Measurements from ENCODE around the gene PRDM16. TPM values are rescaled to one million over a fixed set of nuclear protein-coding genes. Genes with fewer than 3 reads are reported as not detected.

The PRDM16 gene
- total RNA-seq, 1 experiment from 2014 or later = 0.04 TPM

DNA sequence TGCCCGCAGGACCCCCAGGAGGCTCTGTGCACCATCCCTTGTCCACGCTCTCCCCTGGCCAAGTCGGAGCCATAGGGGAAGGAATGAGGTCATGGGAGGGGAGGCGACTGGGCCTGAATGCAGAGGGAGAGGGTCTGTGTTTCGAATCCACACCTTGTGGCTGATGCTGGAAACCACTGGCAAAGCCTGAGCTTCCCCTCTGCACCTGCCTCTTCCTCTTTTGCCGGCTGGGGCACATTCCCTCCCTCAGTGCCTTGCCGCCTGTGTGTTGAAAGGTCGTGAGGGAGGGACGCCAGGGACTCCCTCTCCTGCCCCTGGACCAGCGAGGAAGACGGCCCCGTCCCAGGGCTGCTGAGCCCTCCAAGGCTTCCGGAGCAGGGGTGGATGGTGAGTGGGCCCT is 27.3 kb downstream of the PRDM16 start:
- CTCF ChIA-PET = no interaction called here
- Histone ChIP-seq H3K36me3 (ENCODE audit: low read depth, low read length) (no peaks in the 10 kb centered on the region), H4K20me1 (ENCODE audit: low read length) (no peaks in the 10 kb centered on the region), H3K27ac (ENCODE audit: low read length) (no peak overlapping the region), H3K4me2 (ENCODE audit: low read length) (no peak overlapping the region), H2AFZ (ENCODE audit: low read length) (no peak overlapping the region), H3K4me1 (ENCODE audit: insufficient read depth, low read length) (no peaks in the 10 kb centered on the region), H3K27me3 (ENCODE audit: low read length) (peaks cover 100% of the 10 kb centered on the region), H3K79me2 (ENCODE audit: low read length) (no peaks in the 10 kb centered on the region), H3F3A (ENCODE audit: low read length, unreplicated experiment) (no peaks in the 10 kb centered on the region), H3K9me3 (ENCODE audit: low read length) (no peaks in the 10 kb centered on the region), H3K4me3 (ENCODE audit: low read length) (no peak overlapping the region), H3K9ac (ENCODE audit: low read length) (no peak overlapping the region), H3K9me2 (replicated peaks; ENCODE audit: low read length) (no peaks in the 10 kb centered on the region)
- BruUV-seq (replicated peaks) = no TSS peak
- TF ChIP-seq CTCF (conservative IDR thresholded peaks at IDR 0.05; ENCODE audit: low read depth, low read length) (no peak), EZH2 (IDR thresholded peaks at IDR 0.05; ENCODE audit: low read length, unreplicated experiment) (no peak), EZH2phosphoT487 (IDR thresholded peaks at IDR 0.05; ENCODE audit: borderline replicate concordance, low read length) (no peak)
- POLR2A ChIA-PET (ENCODE audit: unreplicated experiment) = no interaction called here
- ATAC-seq = no peak
- DNase-seq = no peak
- intact Hi-C loops (cut with micrococcal nuclease) = no loop called here

DNA sequence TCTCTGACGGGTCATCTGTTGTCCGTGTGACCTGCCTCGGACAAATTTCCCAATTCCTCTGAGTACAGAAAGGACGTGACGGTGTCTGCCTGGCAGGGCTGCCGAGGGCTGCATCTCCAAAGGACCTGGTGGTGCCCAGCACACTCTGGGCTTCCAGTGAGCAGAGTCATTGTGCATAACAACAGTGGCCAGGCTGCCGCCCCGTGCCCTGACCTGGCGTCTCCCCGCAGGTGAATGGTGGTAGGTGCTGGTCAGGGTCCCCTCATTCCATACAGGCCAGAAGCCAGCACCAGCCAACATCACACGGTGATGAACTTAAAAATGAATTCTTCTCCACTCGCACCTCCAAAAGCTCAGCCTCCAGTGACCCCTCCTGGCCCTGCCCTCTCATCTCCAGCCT is 28.2 kb downstream of the PRDM16 start:
- no TSS peak for BruUV-seq (replicated peaks)
- DNase-seq (no peak), ATAC-seq (no peak)
- Histone ChIP-seq H3K4me2 (ENCODE audit: low read length) (no peak overlapping the region), H3K4me1 (ENCODE audit: insufficient read depth, low read length) (no peaks in the 10 kb centered on the region), H4K20me1 (ENCODE audit: low read length) (no peaks in the 10 kb centered on the region), H2AFZ (ENCODE audit: low read length) (no peak overlapping the region), H3K9me3 (ENCODE audit: low read length) (no peaks in the 10 kb centered on the region), H3K9ac (ENCODE audit: low read length) (no peak overlapping the region), H3K36me3 (ENCODE audit: low read depth, low read length) (no peaks in the 10 kb centered on the region), H3K27me3 (ENCODE audit: low read length) (peaks cover 100% of the 10 kb centered on the region), H3F3A (ENCODE audit: low read length, unreplicated experiment) (no peaks in the 10 kb centered on the region), H3K4me3 (ENCODE audit: low read length) (no peak overlapping the region), H3K27ac (ENCODE audit: low read length) (no peak overlapping the region), H3K79me2 (ENCODE audit: low read length) (no peaks in the 10 kb centered on the region), H3K9me2 (replicated peaks; ENCODE audit: low read length) (no peaks in the 10 kb centered on the region)
- ChIA-PET CTCF (no interaction called here), POLR2A (ENCODE audit: unreplicated experiment) (no interaction called here)
- intact Hi-C loops (cut with micrococcal nuclease) = no loop called here
- TF ChIP-seq CTCF (conservative IDR thresholded peaks at IDR 0.05; ENCODE audit: low read depth, low read length) (no peak), EZH2 (IDR thresholded peaks at IDR 0.05; ENCODE audit: low read length, unreplicated experiment) (no peak), EZH2phosphoT487 (IDR thresholded peaks at IDR 0.05; ENCODE audit: borderline replicate concordance, low read length) (no peak)

DNA sequence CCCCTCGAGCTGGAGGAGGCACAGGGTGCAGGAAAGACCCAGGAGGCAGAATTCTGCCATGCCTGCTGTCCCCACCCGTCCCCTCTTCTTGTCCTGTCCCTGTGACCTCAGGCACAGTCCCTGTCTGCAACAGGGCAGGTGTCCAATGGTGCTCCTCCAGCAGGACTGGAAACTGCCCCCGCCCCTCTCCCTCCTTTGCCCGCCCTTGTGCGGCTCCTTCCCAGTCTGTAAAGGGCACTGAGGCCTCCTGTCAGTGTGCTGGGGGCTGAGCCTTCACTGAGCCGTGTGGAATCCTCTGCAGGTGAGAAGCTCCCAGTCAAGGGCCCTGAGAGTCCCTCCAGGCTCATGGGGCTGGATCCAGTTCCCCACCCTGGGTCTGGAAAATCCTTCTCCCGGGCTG is 28.9 kb downstream of the PRDM16 start:
- POLR2A ChIA-PET (ENCODE audit: unreplicated experiment) = no interaction called here
- TF ChIP-seq CTCF (conservative IDR thresholded peaks at IDR 0.05; ENCODE audit: low read depth, low read length) (no peak), EZH2 (IDR thresholded peaks at IDR 0.05; ENCODE audit: low read length, unreplicated experiment) (no peak), EZH2phosphoT487 (IDR thresholded peaks at IDR 0.05; ENCODE audit: borderline replicate concordance, low read length) (no peak)

More for the DNA sequence above, 28.9 kb downstream of the PRDM16 start:
- Histone ChIP-seq H3K79me2 (ENCODE audit: low read length) (no peaks in the 10 kb centered on the region), H3K4me1 (ENCODE audit: insufficient read depth, low read length) (no peaks in the 10 kb centered on the region), H4K20me1 (ENCODE audit: low read length) (no peaks in the 10 kb centered on the region), H3K4me2 (ENCODE audit: low read length) (no peak overlapping the region), H3K9me3 (ENCODE audit: low read length) (no peaks in the 10 kb centered on the region), H3K27me3 (ENCODE audit: low read length) (peaks cover 100% of the 10 kb centered on the region), H3K36me3 (ENCODE audit: low read depth, low read length) (no peaks in the 10 kb centered on the region), H3K9me2 (replicated peaks; ENCODE audit: low read length) (no peaks in the 10 kb centered on the region), H2AFZ (ENCODE audit: low read length) (no peak overlapping the region), H3K27ac (ENCODE audit: low read length) (no peak overlapping the region), H3K9ac (ENCODE audit: low read length) (no peak overlapping the region), H3F3A (ENCODE audit: low read length, unreplicated experiment) (no peaks in the 10 kb centered on the region), H3K4me3 (ENCODE audit: low read length) (no peak overlapping the region)
- intact Hi-C loops (cut with micrococcal nuclease) = no loop called here
- no TSS peak for BruUV-seq (replicated peaks)
- ATAC-seq (no peak), DNase-seq (no peak)
- CTCF ChIA-PET = no interaction called here
